Inflammatory macrophage (primary cell): Measurements from ENCODE around the gene FCHSD2.
"Not testable (repeated sequence)": the region's sequence is repeated elsewhere in the genome, so short reads cannot be mapped to it uniquely, and the experiment has no call there.

Experiments used
- DNase-seq, 2 donors: peaks; one replicate each; pipeline ENCODE4 v3.0.0-alpha.2; 2020 to 2022

Gene FCHSD2

DNA sequence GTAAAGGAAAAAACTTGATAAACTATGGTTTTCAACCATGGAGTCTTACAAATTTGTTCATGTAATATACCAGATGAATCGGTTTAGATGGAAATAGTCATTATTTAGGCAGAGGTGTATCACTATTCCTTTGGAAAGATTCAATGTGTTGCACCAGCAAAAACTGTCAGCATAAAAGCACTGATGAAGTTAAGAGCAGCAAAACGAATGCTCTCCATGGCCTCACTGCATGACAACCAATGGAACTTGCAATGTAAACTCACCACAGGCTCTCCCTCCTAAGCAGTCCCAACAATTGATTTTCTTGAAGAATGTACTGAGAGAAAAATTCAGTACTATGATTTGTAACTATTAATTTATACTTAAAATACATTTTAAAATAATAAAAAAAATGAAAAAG, 139.9 kb downstream of the FCHSD2 start:
- DNase-seq, result no peak

DNA sequence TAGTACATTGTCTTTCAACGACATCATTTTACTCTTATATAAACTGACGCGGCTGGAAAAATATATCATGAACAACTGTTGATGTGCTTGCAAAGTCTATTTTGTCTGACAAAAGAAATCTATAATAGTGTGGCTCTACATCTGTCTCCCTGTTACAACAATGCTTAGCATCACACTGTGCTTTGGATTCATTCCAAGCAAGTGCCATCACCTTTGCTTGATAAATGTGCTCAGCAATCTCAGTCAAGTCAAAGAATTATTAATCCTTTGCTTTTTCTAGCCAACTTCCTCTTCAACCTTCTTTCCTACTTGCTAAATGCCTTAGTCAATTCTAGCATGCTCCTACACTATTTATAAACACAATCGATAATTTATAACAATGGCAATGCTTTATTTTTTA, 140.5 kb downstream of the FCHSD2 start:
- DNase-seq, result no peak

DNA sequence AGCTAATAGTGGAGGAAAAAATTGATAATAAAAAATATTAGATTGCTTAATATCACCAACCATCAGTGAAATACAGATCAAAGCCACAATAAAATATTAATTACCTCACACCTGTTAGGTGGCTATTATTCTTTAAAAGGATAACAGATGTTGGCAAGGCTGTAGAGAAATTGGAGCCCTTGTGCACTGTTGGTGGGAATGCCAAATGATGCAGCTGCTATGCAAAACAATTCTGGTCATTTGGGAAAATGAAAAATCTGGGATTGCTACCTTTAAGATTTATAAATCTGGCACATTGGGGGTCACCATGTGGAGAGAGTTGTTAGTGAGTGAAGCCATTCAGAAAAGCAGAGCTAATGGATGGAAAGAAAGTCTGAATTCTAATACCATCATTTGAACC, 143.4 kb downstream of the FCHSD2 start:
- no peak for DNase-seq

DNA sequence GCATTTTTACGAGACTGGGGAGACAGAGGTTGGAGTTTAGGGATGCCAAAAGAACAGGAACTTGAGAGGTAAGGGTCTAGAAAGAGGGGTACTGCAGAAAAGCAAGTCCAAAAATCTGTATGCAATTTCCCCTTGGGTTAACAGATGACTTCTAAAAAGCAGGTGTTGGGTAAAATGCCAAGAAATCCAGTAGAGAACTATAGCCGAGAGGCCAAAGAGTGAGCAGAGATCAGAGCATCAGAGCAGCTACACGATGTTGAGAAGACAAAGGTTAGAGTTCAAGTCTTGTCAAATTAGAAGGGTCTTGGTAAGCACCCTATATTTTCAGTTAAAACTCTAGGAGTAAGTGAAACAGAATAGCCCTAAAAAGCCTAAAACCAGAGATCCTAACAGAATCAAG, 145.2 kb downstream of the FCHSD2 start:
- DNase-seq, result no peak

DNA sequence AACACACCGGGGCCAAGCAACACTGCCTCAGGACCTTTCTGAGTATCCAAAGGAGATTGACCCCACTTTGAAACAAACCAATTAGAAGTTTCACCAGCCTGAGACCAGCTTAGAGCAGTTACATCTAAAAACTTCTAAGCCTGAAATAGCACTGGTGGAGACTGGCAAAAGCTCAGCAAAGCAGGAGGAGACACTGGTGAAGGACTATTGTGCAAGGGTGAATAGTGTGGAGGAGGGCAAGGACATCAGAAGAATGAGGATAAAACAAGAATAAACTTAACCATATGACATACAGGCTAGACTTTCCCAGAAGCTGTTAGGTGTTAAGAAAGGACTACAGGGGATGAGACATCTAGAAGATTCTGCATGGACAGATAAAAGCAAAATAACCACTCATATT, 152.4 kb downstream of the FCHSD2 start:
- peak; percentile 28 to 42 for DNase-seq

DNA sequence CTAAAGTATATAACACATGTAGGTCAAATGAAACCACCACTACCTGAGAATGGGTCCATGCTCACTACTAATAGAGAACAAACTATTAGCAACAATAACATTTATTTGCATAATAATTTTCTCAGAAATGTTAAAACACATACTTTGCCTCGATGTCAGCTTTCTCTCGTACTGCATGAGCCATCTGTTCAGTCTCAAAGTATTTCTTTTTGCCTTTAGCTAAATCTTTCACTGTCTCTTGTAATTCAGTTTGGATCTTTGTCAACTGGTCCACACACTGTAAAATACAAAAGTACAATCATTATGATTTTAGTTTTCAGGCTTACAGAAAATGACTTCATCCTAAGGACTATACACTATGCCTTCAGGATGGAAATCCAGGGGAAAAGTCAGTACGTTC, 153.3 kb downstream of the FCHSD2 start:
- no peak for DNase-seq

DNA sequence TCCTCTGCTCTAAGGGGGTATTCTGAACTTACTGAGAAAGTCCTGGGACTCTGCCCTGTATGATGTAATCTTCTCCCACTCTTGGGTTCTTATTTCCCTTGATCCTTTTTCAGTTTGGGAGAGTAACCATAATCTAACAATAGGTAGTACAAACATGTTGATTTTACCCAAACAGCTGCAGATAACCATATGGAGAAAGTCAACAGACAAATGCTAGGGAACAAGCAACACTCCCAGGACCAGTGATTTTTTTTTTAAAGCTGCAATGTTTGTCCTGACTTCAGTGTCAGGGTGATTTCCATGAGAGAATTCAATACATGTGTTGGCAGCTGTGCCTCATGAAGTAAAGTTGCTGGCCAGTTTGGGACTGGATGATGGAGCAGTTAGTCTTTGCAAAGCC, 156.5 kb downstream of the FCHSD2 start:
- no peak for DNase-seq

DNA sequence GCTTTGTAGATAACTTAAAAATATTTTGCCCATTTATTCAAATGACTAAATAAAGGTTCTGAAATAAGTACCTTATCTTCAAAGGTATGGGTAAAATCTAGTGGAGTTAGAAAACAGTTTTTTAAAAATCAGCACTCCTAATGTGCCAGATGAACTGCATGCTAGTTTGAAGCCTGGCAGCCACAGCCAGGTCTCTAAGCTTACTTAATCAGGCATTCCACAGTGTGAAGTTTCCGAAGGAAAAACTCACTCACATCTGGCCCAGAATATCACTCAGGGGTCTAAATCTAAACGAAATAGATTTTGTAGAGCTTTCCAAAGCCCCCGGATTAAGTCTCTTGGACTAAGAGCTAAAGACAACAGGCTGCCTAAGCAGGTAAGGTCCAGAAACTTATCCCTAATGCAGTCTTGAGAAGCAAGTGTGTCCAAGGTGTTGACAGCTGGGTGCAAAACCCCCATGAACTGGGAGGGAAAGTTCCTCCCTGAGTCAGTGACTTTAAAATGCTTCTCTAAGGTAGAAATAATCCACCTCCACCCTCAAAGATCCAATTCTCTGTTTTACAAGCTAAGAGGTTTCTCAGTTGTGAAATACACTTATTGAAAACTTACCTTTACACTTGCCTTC, 157.6 kb downstream of the FCHSD2 start:
- no peak for DNase-seq

DNA sequence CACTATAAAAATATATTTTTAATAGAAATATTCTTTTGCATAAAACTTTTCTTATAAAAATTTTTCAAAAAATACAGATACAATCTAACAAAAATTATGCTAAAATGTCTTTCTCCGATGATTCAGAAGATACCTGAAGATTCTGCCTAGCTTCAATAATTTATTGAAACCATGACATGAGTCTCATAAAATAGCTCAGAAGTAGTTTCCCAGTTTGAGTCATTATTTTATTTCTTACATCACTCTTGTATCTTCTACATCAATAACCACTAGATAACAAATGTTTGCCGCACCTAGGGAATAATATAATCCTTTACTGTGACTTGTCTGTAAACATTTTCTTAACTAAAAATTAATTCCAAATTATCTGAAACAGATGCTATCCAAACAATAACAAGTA, 158.6 kb downstream of the FCHSD2 start:
- no peak for DNase-seq

DNA sequence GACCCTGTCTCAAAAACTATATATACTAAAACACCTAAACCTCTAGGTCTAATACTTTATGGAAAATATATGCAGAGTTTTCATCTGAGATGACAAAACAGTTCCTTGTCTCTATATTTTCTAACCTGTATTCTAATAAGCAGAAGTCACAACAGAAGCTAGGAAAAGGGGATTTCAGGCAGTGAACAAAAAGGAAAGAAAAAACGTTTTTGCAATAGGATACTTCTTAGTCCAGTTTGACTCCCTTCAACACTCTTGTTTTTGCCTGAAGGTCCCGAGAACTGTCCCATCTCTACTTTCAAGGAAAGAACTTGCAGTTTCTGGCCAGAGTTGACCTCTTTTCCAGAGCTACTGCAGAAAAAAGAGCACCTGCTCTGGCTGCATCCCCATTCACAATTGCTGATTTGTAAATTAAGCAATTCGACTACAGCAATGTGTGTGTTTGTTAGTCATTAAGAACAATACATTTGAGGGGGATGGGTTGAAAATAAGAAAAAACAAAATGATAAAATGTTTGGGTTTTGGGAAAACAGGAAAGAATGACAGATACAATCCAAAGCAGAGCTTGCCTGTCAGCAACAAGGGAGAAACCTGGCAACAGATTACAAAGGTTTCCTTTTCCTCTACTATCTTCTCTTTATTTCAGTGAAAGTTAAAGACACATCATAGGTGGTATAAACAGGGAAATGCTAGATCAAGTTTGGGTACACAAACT, 160.0 kb downstream of the FCHSD2 start:
- DNase-seq, result no peak

DNA sequence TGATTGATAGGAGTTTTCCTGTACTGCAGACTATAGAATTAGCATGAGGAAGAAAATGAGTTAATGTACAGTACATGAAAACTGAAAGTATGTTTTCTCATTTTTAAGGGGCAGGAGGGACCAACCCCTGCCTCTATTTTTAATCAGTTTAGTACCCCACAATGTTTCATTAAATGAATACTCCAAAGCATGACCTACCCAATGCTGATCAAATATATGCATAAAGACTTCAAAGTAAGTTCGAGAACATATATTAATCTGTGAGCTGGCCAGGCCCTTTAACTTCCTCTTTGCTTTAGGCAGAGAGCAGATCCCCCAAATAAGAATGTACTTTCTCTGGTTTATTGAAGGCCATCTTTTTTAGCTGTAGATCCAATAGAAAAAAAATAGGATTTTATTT, 161.0 kb downstream of the FCHSD2 start:
- DNase-seq, result no peak

DNA sequence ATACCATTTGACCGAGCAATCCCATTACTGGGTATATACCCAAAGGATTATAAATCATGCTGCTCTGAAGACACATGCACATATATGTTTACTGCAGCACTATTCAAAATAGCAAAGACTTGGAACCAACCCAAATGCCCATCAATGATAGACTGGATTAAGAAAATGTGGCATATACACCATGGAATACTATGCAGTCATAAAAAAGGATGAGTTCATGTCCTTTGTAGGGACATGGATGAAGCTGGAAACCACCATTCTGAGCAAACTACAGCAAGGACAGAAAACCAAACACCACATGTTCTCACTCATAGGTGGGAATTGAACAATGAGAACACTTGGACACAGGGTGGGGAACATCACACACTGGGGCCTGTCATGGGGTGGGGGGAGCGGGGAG, 164.3 kb downstream of the FCHSD2 start:
- not testable (repeated sequence) for DNase-seq

DNA sequence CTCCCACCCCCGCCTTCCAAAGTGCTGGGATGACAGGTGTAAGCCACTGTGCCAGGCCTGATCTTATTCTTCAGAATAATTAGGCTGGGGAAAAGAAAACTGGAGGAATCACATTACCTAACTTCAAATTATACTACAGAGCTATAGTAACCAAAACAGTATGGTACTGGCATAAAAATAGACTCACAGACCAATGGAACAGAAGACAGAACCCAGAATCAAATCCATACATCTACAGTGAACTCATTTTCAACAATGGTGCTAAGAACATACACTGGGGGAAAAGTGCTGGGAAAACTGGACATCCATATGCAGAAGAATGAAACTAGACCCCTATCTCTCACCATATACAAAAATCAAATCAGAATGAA, 165.6 kb downstream of the FCHSD2 start:
- not testable (repeated sequence) for DNase-seq

DNA sequence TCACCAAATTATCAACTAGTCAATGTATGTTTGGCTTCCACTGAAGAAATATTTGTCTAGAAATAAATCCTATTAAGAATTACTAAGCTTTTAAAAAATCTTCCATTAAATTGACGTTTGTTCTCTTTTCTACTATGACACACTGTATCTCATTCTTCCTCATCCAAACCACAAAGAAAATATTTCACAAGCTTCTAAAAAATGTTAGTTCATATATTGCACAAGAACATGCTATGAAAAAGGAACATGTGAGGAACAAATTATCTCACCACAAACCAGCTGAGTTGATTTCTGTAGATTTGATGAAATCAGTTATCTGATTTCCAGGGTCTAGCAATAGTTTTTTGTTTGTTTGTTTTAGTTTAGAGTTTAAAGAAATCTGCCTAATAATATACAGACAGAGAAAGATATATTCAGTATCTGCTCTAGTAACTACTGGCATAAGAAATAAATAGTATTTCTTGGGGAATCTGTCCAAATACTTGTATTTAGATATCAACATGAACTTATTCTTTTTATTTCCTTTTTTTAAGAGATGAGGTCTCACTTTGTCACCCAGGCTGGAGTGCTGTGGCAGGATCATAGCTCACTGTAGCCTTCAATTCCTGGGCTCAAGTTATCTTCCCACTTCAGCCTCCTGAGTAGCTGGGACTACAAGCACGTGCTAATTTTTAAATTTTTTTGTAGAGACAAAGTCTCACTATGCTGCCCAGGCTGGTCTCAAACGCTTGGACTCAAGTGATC, 166.2 kb downstream of the FCHSD2 start:
- peak; percentile 71 to 98 for DNase-seq

DNA sequence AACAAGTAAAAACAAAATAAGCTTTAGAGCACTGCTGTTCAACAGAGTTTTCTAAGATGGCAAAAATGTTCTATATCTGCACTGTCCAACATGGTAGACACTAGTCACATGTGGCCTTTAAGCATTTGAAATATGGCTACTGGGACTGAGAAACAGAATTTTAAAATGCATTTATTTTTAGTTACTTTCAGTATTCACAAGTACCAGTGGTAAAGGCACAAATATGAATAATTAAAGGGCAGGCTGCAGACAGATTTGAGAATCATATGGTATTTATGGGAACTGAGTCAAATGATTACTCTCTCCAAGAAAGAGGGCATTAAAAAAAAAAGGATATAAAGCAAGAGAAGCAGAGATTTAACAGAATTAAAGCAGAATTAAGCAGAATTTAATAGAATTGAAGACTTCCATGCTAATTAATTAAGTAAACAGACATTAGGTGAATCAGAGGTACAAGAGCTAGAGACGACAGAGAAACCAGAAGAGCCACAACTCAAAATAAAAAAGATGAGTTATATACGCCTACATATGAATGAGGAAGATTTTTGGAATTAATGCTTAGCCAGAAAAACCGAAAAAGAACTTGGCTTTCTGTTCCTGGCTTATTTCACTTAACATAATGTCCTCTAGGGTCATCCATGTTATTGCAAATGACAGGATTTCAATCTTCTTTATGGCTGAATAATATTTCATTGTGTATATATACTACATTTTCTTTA, 167.5 kb downstream of the FCHSD2 start:
- peak in 1 of 2 donors; percentile 24 for DNase-seq

DNA sequence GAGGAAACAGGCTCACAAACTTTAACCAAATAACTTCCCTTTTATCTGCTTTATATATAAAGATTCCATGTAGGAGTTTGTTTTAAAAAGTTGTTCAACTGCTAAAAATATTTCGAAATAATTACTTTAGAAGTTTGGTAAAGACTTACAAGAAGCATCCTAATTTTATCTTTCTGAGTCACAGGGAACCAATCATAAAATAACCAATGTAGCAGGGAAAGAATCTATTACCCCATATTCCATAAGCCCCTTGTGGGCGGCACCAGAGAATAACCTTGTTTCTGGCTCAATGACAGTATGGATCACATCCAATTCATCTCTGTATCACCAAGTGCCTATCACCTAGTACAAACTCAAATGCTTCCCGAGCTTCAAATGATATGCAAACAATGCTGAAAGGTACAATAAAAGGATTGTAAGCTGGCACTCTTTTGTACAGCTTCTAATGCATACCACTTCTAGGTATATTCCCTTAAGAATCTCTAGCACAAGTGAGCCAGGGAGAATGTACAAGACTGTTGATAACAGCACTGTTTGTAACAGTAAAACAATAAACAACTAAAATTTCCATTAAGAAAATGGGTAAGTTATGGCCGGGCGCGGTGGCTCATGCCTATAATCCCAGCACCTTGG, 169.5 kb downstream of the FCHSD2 start:
- DNase-seq, result peak; percentile 51 to 72

DNA sequence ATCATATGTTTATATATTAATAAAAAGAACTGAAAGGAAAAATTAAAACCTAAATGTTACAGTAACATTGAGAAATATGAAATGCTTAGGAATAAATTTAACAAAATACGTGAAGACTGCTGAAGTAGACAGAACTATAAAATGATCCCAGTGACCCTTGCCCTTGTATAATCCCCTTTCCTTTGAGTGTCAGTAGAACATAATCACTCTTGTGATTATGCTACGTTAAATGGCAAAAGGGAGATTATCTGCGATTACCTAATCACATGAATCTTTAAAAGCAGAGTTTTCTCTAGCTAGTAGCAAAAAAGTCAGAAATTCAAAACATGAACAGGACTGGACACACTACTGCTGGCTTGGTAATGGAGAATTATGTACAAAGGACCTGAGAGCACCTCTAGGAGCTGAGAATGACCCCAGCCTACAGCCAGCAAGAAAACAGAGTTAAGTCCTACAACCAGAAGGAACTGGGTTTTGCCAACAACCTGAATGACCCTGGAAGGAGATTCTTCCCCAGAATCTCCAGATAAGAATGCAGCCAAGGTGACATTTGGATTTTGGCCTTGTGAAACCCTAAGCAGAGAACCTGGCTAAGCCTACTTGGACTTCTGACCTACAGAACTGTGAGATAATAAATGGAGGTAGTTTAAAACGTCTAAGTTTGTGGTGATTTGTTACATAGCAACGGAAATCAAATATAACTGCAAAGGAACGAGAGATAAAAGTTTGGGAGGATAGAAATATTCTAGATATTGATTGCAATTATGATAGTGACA, 170.7 kb downstream of the FCHSD2 start:
- no peak for DNase-seq

DNA sequence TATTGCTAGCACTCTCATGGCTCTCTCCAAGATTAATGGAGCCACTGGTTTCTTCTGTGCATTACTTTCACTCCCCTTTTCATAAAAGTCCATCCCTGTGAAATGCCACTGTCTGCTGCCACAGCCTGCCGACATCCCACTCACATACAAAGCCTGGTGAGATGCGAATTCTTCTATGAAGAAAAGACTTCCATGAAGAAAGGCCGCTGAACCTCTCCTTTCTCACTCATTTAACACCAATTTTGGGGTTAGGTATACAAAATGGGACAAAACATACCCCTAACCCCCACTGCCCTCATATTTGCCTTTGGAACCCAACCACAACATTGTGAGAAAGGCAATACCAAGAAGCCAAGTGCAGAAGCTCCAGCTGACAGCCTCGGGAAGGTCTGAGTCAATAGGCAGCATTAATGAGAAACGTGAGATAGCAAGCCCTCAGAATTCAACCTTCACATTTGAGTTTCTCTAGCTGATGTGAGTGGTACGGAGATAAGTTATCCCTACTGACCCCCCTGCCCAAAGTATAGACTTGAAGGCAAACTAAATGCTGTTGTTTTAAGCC, 171.5 kb downstream of the FCHSD2 start:
- no peak for DNase-seq

DNA sequence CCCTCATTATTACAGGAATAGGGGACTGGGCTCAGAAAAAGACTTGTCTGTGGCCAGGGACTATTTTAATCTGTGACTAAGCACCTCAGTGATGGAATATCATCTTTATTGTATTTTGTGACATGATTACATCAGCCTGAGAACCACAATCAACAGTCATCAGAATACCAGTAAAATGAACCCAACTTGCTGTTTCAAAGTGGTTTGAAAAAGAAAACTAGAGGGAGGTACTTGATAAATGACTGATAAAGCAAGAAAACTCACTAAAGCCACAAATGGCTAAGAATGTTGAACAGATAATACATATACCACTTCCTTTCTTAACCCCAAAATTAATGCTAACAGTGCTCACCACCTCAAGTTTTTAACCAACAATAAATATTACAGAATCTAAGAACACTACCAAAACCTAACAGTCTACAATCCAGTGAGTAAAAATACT, 172.2 kb downstream of the FCHSD2 start:
- DNase-seq, result no peak

DNA sequence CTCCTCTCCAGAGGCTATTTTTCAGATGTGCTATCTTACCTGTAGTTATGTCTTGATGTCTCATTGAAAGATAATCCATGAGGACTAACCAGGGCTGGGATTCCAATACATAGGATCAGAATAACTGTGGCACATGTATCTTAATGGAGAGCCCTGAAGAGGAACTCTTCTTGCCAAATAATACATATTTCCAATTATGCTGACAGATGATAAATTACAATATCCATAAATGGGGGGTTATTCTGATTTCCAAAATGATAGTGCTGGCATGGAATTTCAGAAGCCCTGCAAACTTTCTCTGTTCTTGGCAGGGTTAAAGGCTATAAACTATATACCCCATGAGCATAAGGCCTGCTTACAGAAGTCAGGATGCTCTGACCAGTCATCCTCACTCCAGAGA, 173.7 kb downstream of the FCHSD2 start:
- DNase-seq, result no peak

DNA sequence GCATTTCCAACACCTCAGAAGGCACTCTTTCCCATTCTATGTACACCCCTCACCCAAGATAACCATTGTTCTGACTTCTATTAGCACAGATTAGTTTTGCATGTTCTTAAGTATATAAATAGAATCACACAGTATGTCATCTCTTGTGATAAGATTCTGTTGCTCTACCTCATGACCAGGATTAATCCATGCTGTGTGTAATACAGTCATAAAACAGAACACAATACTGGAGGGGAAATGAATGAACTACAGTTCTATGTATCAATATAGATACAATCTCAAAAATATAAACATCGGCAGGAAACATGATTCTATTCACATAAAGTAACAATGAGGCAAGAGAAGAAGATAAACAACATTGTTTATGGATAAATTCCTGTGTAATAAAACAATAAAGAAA, 176.4 kb downstream of the FCHSD2 start:
- DNase-seq, result no peak

DNA sequence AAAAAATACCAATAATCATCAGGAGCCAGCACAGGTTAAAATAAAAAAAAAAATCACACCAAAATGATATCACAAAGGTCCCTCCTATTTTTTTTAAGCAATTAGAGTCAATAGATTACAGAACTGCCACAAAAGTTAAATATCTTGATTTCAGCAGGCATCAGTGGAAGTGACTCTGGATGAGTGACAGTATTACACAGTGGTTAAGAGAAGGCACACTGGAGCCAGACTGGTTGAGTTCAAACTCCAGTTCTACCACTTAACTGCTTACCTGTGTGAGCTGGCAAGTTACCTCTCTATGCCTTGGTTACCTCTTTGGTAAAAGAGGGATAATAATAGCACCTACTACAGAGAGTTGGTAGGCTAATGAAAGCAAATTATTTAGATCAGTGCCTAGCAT, 179.4 kb downstream of the FCHSD2 start:
- DNase-seq, result no peak
